HG03439 (cell line): Measurements from ENCODE around the gene CRYBA4.

Source experiments
- ATAC-seq: cut with Tn5 transposase; IDR thresholded peaks from one replicate; pipeline ENCODE4 v1.9.1; 2021; ENCODE audit warnings: mild to moderate bottlenecking, moderate library complexity; ENCODE audit not compliant: unreplicated experiment

CRYBA4 gene

DNA sequence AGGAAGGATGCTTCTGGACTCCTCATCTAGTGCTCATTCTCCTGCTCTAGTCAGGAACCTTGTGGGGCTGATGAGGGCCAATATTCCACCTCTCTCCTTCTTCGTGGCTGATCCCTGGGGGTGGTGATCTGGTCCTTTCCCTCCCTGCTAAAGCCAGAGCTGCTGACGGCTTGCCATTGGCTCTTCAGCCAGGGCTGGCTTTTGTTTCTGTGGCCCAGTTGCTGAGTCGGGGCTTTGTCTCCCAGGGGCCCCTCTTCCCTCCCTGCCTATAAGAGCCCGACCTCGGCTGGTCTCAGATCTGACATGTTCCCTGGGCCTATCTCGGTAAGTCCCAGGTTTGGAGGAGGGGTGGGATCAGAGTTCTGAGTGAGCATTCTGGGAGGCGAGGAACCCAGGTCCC lies at the start of gene CRYBA4:
TSS of gene CRYBA4 (plus strand) at position 301 of the 400 bp plus-strand sequence. CDS start 634 bp downstream, outside the sequence.
- ATAC-seq: no peak

DNA sequence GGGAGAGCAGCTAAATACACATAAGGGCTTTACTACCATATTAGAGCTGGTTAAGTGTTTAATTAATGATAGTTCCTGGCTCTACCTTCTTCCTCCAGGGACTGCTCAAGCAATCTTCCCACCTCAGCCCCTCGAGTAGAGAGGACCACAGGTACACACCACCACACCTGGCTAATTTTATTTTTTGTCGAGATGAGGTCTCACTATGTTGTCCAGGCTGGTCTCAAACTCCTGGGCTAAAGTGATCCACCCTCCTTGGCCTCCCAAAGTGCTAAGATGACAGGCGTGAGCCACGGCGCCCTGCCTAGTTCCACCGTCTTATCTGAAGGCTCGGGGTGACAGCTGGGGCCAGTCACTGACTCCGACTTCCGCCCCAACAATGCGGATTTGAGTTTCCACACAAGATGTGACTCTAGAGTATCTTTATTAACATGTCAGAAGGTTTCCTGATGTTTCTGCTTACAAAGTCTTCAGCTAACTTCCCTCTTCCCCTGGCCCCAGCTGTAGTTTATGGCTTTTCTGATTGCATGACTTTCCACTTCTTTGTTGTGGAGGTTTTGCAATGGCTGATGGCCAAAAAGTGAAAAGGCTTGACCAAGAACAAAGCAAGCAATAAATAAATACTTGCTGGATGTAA lies 48.6 kb upstream of the CRYBA4 start:
- ATAC-seq: no peak

DNA sequence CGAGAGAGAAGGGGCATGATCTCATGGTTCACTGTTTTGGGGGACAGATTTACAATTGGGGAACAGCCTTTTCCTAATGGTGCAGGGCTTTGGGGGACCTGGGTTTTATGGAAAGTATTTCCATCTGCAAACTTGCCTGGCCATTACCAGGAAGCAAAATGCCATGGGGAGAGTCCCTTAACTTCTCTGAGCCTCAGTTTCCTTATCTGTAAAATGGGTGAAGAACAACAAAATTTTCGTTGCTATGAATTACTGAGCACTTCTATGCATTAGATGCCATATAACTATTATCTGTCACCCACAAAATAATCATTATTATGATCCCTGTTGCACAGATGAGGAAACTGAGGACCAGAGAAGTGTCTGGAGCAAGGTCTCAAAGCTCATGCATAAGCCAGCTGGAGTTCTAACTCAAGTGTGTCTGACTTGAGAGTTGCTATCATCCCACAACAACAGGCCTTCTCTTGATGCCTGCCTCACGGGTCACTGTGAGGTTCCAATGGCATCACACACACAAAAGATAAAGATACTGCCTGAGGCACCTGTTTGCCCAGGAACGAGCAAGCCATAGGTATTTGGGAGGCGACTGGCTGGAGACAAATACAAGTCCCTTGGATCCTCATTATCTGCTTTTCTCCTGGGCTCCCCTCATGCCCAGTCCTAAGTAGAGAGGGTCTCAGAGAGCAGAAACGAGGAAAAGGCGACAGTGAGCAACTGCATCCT lies 47.6 kb upstream of the CRYBA4 start:
- ATAC-seq: no peak

DNA sequence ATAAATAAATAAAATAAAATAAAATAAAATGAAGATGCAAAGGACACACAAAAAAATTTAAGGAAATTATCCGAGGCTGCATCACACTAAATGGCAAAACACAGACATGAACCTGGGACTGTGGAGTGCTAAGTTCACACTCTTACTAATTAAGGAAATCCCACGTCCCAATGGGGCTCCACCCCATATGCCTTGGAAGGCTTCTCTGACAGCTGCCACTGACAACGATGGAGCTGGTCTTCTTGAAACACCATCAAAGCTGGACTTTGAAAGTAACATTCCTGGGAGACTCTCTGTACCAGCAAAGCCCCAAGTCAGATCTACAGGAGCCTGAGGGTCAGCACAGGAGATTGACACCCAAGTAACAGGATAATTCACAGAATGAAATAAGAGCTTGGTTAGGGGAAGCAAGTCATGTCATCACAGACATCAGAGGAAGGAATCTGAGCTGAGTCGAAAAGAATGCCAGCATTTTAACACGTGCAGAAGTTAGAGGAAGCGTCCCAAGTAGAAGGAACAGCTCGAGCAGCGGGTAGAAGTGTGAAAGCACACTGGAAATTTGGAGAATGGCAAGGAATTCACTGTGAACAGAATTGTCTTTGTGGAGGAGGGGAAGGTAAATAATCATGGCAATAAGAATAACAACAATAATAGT lies 45.6 kb upstream of the CRYBA4 start:
- no peak for ATAC-seq

DNA sequence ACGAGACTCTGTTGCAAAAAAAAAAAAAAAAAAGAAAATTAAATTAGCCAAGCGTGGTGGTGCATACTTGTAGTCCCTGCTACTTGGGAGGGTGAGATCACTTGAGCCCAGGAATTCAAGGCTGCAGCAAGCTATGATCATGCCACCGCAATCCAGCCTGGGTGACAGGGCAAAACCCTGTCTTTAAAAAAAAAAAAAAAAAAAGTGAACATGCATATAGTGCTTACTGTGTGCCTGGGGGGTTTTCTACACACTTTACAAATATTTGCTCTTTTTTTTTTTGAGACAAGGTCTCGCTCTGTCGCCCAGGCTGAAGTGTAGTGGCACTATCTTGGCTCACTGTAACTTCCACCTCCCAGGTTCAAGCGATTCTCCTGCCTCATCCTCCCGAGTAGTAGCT lies 44.7 kb upstream of the CRYBA4 start:
- no peak for ATAC-seq

DNA sequence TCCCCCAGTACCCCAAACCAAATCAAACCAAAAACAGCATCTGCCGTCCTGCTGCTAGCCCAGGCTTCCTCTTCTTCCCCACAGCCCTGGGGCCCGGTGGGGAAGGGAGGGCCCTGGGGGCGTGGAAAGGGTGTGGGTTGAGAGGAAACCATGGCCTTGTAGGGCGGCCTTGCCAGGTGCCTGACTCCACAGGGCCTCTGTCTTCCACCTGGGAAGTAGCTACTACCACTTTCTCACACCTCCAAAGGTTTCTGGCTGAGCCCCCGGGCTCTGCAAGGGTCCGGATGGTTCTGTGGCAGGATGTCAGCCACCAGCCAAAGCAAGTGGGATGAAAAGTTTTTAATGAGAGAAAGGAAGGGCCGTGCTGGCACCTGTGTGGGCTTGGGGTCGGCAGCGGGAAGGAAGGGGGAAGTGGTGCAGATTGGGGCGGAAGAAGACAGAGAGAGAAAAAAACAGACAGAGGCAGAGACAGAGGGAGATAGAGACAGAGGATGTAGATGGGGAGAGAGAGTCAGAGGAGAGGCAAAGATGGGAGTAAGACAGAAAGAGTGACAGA lies 42.4 kb upstream of the CRYBA4 start:
- ATAC-seq: no peak

DNA sequence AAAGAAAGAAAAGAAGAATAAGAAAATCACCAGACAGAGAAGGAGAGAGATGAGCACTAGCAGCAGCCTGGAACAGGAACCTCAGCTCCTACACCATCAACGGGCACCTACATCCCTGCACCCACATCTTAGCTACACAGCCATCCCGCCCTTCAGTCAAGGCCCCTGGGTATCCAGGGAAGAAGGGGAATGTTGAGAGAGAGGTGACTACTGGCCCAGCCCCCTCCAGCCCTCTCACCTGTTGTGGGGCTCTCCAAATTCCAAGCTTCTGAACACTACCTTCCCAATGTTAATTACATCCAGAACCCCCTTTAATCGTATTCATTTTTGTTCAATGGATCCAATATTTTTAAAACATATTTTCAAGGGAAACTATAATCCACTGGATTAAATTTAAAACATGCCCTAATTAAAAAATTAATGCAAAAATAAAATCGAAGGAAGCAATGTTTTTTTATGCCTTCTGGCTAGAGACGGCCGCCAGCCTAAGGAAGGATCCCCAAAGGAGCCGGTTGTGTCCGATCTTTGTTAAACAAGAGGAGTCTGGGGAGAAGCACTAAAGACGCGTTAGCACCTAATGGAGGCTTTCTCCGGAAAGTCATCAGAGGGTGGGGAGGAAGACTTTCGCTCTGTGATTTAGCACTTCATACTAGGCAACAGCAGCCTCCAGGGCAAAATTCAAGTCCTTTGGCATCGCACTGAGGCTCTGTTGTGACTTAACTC lies 41.4 kb upstream of the CRYBA4 start:
- no peak for ATAC-seq

DNA sequence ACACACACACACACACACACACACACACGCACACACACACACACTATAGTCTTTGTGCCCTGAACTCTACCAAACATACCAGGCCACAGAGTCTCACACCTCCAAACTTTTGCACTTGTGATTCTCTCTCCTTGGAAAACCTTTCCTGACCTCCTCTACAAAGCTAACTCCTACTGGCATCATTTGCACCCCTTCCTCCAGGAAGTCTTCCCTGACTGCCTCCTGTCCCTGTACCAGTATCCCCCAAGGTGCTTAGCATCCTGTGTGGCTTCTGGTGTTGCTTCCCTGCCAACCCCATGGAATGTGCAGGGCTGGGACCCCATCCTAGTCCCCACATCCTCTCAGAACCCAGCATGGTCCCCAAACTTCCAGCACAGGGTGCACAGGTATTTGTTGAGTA lies 40.7 kb upstream of the CRYBA4 start:
- ATAC-seq: no peak

DNA sequence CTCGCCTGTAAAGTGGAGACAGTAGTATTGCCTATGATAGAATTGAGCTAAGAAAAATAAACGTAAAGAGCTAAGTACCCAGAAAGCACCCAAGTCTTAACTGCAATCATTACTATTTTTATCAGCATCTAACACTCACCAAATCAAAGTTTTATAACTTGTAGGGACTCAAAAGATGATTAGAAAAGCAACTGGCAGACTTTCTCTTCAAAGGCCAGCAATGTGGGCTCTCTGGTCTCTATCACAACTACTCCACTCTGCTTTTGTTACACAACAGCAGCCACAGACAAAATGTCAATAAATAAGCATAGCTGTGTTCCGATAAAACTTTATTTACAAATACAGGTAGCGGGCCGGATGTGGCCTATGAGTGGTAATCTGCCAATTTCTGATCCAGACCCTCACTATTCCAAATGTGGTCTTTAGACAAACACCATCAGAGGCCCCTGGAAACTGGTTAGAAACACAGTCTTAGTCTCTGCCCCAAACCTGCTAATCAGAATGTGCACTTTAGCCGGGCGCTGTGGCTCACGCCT lies 40.1 kb upstream of the CRYBA4 start:
- ATAC-seq: no peak

DNA sequence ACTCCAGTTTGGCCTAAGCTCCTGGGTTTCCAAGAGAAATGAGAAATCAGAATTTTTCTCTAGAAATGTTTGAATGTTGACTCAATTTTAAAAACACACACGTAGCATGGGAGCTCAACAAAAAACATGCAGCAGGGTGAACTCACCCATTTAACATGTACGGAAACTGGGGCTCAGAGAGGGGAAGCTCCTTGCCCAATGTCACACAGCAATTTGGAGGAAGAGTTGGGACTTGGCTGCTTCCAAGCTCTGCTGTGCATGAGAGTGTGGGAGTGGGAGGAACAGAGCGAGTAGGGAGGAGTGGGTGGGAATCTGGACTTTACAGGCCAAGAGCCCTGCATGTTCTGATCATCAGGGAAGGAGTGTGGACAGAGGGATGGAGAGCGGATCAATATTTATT lies 37.8 kb upstream of the CRYBA4 start:
- no peak for ATAC-seq

DNA sequence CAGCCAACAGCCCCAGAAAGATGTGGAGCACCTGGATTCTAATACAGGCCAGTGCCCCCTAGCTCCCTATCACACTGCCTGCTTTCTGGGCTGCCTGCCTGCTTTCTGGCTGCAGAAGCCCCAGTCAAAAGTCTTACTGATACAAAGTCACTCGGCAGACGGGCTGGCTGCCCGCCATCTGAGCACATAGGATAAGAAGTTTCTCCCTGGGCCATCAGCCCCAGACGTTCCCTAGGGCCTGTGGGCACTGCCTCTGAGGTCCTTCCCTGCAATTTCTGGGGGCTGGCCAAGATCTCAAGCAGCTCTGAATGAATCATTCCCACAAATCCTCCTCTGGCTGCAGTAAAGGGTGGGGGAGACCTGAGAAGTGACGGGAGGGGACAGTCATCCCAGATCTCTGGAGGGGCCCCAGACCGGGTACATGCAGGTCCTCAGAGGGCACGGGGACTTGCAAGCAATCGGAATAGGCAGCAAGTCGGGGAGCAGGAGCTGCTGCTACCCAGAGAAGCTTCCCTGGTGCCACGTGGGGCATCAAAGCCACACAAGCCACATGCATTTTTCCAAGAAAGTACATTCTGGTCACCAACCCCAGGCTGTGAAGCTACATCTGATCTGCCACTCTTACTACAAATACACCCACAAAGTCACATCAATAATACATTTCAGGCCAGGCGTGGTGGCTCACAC lies 36.5 kb upstream of the CRYBA4 start:
- ATAC-seq: no peak

DNA sequence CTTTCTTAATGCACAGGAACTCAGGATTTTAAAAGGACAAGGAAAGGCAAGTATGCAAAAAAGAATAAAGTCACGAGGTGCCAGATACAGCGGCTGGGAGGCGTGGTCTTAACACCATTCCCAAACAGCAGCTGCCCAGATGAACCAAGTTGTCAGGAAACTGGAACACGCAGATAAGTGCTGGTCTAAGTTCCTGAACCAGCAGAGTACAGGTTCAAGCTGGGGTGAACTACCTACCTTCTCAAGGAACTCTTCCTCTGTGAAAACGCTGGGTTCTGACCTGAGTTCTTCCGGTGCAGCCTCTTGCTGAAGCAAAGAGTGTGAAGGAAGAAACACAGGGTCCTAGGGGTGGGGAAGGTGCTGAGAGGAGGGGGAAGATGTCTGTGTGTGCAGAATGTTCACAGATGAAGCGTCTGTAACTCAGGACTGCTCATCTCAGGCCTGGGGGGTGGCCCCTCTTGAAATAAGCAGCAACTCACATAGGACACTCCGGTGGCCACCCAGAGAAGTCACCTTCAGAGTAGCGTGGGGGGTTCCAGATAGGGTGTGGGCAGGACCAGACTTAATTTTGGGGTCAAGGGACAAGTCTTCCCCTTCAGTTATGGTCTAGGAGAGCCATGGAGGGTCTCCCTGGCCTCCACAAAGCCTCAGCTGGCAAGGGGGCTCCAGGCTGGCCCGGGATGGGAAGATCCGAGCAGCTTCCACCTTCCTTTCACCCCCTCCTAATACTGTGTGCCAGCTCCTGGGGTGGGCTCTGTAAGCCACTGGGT lies 35.0 kb upstream of the CRYBA4 start:
- no peak for ATAC-seq

DNA sequence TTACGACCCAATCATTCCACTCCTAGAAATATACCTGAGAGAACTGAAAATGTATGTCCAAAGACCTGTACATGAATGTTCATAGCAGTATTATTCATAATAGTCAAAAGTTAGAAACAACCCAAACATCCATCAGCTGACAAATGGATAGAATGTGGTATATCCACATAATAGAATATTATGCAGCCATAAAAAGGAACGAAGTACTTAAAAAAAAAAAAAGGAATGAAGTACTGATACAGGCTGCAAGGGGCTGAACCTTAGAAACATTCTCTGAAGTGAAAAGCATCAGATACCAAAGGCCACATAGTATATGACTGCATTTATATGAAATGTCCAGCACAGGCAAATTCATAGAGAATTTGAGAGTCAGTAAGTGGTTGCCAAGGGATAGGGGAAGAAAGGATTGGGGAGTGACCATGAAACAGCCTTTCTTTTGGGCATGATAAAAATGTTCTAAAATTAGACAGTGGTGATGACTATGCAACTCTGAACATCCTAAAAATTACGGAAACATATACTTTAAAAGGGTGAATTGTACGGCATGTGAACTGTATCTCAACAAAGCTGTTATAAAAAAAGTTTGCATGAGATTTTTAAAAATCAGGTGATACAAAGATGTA lies 33.7 kb upstream of the CRYBA4 start:
- no peak for ATAC-seq

DNA sequence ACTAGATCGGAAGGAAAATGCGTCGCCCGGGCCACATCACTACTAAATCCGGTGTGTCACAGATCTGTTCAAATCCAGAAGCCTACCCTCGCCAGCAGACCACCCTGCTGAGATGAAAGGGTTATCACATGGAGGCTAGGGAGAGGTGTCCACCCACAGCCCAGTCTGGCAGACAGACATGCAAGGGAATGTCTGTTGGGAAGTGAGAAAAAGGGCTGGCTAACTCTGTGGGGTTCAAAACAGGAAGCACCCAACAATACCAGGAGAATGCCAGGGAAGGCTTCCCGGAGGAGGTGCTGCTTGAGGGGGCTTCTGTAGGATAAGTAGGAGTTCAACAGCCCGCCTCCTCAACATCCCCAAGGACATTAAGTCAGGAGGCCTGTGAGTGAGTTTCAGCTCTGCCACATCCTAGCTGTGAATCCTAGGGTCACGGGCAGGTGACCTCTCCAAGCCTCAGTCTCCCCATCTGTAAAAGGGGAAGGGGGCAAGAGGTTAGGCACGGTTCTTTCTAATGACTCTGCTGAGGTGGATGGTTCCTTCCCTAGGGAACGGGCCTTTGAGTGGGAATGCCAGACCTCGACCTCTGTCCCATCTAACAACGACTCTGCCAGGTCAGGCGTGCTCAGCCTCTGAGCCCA lies 32.9 kb upstream of the CRYBA4 start:
- no peak for ATAC-seq

DNA sequence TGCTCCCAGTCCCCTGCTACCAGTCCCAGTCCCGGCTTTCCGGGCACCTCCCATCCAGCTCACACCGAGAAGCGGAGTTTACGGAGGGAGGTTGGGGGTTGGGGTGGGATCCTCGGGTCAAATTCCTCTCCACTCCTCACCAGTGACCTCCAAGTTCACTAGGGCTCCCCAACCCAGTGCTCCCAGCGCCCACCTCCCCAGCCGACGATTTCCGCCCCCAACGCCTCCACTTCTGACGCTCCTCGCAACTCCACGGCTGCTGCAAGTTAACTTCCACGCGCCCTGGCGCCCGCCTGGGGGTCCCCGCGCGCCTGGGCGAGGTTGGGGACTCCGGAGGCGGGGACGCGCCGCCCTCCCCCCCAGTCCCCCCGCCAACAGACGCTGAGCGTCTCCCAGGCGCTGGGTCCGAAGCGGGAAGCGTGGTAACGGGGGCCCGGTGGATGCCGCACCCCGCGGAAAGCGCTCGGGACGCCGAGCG lies 32.4 kb upstream of the CRYBA4 start:
- ATAC-seq: peak; percentile 6

DNA sequence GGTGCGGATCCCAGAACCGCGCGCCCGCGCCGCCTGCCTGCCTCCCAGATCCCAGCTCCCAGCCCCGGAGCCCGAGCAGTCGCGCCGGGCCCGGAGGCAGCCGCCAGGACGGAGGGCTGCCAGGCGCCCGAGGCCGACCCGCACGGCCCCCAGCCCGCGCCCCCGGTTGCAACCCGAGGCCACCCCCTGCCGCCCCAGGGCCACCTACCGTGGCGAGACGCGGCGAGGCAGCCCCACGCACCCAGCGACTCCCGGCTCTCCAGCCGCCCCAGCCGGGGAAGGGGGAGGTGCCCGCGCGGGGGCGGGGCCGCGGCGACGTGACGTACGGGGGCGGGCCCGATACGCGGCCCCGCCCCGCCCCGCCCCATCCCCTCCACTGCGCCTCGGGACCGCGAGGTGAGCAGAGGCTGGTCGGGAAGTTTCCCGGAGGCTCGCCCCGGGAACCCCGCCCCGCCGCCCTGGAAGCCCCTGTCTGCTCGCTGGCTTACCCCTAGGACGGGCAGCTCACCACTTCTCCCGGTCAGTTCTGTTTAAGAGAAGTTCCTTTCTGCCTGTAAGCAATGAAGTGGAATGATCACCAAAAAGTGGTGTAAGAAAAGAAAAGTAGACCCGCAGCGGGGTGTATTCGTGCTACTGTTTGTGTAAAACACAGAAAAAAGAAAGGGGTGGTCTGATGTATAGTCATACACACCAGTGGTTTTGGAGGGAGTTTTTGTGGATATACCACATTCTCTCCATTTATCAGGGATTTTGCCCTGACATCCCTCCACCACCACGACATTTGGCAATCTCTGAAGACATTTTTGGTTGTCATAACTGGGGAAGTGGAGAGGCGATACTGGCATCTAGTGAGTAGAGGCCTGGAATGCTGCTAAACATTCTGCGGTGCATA lies 31.7 kb upstream of the CRYBA4 start, which contains the start of gene TPST2:
TSS of gene TPST2 (minus strand) at position 288 of the 892 bp plus-strand sequence. CDS start 48,502 bp downstream, outside the sequence.
- ATAC-seq: peak; percentile 73

DNA sequence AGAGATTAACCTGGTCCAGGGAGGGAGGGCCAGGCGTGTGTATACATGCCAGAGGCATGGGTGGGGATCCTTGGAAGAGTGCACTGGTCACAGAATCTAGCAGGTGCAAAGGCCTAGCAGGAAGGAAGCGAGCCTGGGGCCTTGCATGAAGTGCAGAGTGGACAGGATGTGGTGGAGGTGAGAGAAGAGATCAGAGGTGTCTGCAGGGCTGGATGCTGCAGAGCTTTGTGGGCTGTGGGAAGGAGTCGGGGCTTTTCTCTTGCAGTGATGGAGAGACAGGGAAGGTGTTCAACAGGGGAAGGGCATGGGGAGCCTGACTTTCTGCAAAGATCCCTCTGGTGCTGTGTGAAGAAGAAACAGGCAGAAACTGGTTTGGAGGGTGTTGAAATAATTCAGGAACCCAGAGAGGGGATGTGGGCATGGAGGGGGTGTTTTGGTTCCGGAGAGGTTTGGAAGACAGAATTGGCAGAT lies 29.3 kb upstream of the CRYBA4 start:
- no peak for ATAC-seq
